Measurements from ENCODE around the gene TNFRSF8. TPM values are rescaled to one million over a fixed set of nuclear protein-coding genes. Genes with fewer than 3 reads are reported as not detected.

Gene TNFRSF8
- total RNA-seq, 1 experiment from 2014 or later: 2.9 TPM

DNA sequence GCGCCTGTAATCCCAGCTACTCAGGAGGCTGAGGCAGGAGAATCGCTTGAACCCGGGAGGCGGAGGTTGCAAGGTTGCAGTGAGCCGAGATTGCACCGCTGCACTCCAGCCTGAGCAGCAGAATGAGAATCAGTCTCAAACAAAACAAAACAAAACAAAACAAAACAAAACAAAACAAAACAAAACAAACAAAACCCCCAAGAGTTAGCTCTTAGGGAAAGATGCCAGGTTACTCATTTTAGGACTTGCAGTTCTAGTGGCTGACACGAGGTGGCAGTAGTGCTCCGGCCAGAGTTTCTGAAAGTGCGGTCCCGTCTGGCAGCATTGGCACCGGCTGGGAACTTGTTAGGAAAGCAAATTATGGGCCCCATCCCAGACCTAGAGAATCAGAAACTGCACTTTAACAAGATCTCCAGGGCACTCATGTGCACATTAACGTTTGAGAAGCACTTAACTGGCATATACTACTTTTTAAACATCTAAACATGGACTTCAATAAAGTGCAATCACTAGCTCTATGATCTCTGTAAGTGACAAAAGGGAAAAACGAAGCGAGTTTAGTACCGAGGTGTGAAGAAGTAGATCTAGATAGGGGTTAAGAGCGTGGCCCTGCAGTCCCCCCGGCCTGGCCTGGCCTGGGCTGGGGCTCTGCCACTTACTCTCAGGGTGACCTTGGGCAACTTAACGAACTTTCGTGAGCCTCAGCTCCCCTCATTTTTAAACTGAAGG lies 61.8 kb downstream of the TNFRSF8 start:
- Histone ChIP-seq H3K79me2 (ENCODE audit: insufficient read depth, low read length) (no peaks in the 10 kb centered on the region), H2AK5ac (ENCODE audit: insufficient read length, low read length) (no peak overlapping the region), H3K14ac (ENCODE audit: insufficient read depth, low read length) (no peak overlapping the region), H4K20me1 (ENCODE audit: control insufficient read depth, insufficient read depth, insufficient read length) (no peaks in the 10 kb centered on the region), H3T11ph (ENCODE audit: low read length) (no peak overlapping the region), H2BK5ac (ENCODE audit: insufficient read length, low read length) (no peak overlapping the region), H4K5ac (ENCODE audit: insufficient read length, low read depth, low read length) (no peak overlapping the region), H2BK12ac (ENCODE audit: insufficient read length, low read depth, low read length) (no peak overlapping the region), H3K4me1 (ENCODE audit: insufficient read depth, low read length) (no peaks in the 10 kb centered on the region), H2BK15ac (ENCODE audit: low read depth, low read length) (no peak overlapping the region), H3K27me3 (ENCODE audit: insufficient read depth, low read length) (no peaks in the 10 kb centered on the region), H3K79me1 (ENCODE audit: insufficient read depth, low read depth, low read length, poor library complexity, severe bottlenecking) (no peaks in the 10 kb centered on the region), H2AFZ (ENCODE audit: low read length) (no peak overlapping the region), H3K4me2 (ENCODE audit: insufficient read depth, insufficient read length, low read length) (no peak overlapping the region), H2BK120ac (ENCODE audit: low read depth, low read length, poor library complexity, severe bottlenecking) (no peak overlapping the region), H4K91ac (ENCODE audit: insufficient read length, low read depth, low read length) (no peak overlapping the region), H3K18ac (ENCODE audit: insufficient read length, low read depth, low read length) (no peak overlapping the region), H2BK20ac (ENCODE audit: low read depth, low read length, poor library complexity, severe bottlenecking) (no peak overlapping the region), H4K8ac (replicated peaks; ENCODE audit: insufficient read length, low read depth, low read length) (no peak overlapping the region), H3K9ac (ENCODE audit: extremely low read depth, insufficient read length, low read length) (no peak overlapping the region), H3K4ac (ENCODE audit: low read depth, low read length) (no peak overlapping the region), H3K56ac (ENCODE audit: insufficient read length, low read depth, low read length) (no peak overlapping the region), H3K23me2 (ENCODE audit: insufficient read length, low read depth, low read length, poor library complexity, severe bottlenecking) (no peaks in the 10 kb centered on the region), H3K9me3 (ENCODE audit: control insufficient read depth, low read depth, low read length) (no peaks in the 10 kb centered on the region), H3K23ac (ENCODE audit: insufficient read length, low read depth, low read length) (no peak overlapping the region), H3K27ac (ENCODE audit: insufficient read length, low read depth, low read length) (no peak overlapping the region)
- peak; percentile 65 for DNase-seq
- no peaks in the 10 kb centered on the region; the same call in 1 of the 2 replicates for H3K27me3 Mint-ChIP-seq (ENCODE audit: low read depth)
- no peaks in the 10 kb centered on the region for H3K4me1 Mint-ChIP-seq
- peak; percentile 95 for TF ChIP-seq CTCF (conservative IDR thresholded peaks at IDR 0.05)
- no CpG with 5 or more reads among the region's 19 CpGs for WGBS (ENCODE audit: extremely low coverage, insufficient read length, low lambda C conversion rate)
- peaks cover 0 to 7% (median 0%) of the 10 kb centered on the region in 3 experiments; a peak in 3 of 7 replicates for H3K36me3 Mint-ChIP-seq (ENCODE audit: insufficient read depth in 1 of 3, low read depth in 3 of 3)
- H3K4me3 Mint-ChIP-seq: no peak overlapping the region
- no peaks in the 10 kb centered on the region for H3K9me3 Mint-ChIP-seq
- H3K27ac Mint-ChIP-seq: peak overlapping the region in 1 of 3 experiments; percentile 34; a peak in 2 of 7 replicates
